PC-9 (cell line): Measurements from ENCODE around the gene TEAD3. TPM values are rescaled to one million over a fixed set of nuclear protein-coding genes. Genes with fewer than 3 reads are reported as not detected.

Experiments
- BruUV-seq: library from RNA; stranded (reverse); fragments of 400-500 nt; replicated peaks from 2 replicates; lab custom pipeline; 2021; lab: Mats Ljungman, UMichigan
- CTCF ChIA-PET: fragments of 300-600 bp; sonication (Branson Sonifier 250); formaldehyde crosslinking; loops from one replicate; lab custom pipeline; 2022; ENCODE audit warnings: antibody characterized with exemption; lab: Charles Lee
- POLR2A ChIA-PET: fragments of 300-600 bp; sonication (Branson Sonifier 250); formaldehyde crosslinking; loops from one replicate; lab custom pipeline; 2022; ENCODE audit warnings: antibody characterized with exemption; ENCODE audit not compliant: unreplicated experiment; lab: Charles Lee
- DNase-seq, 2 experiments: peaks; one replicate each; pipeline versions ENCODE4 v3.0.0 to v3.0.0-alpha.2; 2015 to 2022; ENCODE audit warnings: mixed read lengths in 1 of 2
- H2AFZ ChIP-seq: fragments of 200-600 bp; sonication (generic); 2 replicates; pipeline ENCODE4 v1.8.1; 2017; ENCODE audit warnings: antibody characterized with exemption
- H3F3A ChIP-seq: fragments of 200-600 bp; sonication (generic); 2 replicates; pipeline ENCODE4 v1.8.1; 2017; ENCODE audit warnings: antibody characterized with exemption, mild to moderate bottlenecking, low read depth; ENCODE audit not compliant: insufficient read depth
- H3K27ac ChIP-seq: fragments of 200-600 bp; sonication (generic); 2 replicates; pipeline ENCODE4 v1.6.1; 2016; ENCODE audit warnings: mixed run types
- H3K27me3 ChIP-seq: fragments of 200-600 bp; sonication (generic); 2 replicates; pipeline ENCODE4 v1.6.1; 2016; ENCODE audit warnings: low read depth, mixed run types; ENCODE audit not compliant: insufficient read depth
- H3K36me3 ChIP-seq: fragments of 200-600 bp; sonication (generic); 2 replicates; pipeline ENCODE4 v1.6.1; 2016; ENCODE audit warnings: low read depth, mixed run types
- H3K4me1 ChIP-seq: fragments of 200-600 bp; sonication (generic); replicated peaks from 2 replicates; pipeline ENCODE4 v1.6.1; 2016; ENCODE audit warnings: mixed run types; ENCODE audit not compliant: insufficient read depth
- H3K4me2 ChIP-seq: fragments of 200-600 bp; sonication (generic); 2 replicates; pipeline ENCODE4 v1.6.1; 2017; ENCODE audit warnings: mixed run types
- H3K4me3 ChIP-seq: fragments of 200-600 bp; sonication (generic); 2 replicates; pipeline ENCODE4 v1.6.1; 2016; ENCODE audit warnings: mixed run types
- H3K79me2 ChIP-seq: fragments of 200-600 bp; sonication (generic); 2 replicates; pipeline ENCODE4 v1.6.1; 2017; ENCODE audit warnings: low read depth, mixed run types
- H3K9me2 ChIP-seq: fragments of 200-600 bp; sonication (generic); 2 replicates; pipeline ENCODE4 v1.8.1; 2017; ENCODE audit warnings: mild to moderate bottlenecking; ENCODE audit not compliant: insufficient read depth
- H3K9me3 ChIP-seq: fragments of 200-600 bp; sonication (generic); 2 replicates; pipeline ENCODE4 v1.8.1; 2016; ENCODE audit warnings: low read depth; ENCODE audit not compliant: insufficient read depth
- H4K20me1 ChIP-seq: fragments of 200-600 bp; sonication (generic); 2 replicates; pipeline ENCODE4 v1.8.1; 2017; ENCODE audit not compliant: insufficient read depth
- EZH2 ChIP-seq: fragments of 200-600 bp; sonication (generic); IDR thresholded peaks from 2 replicates; pipeline ENCODE4 v1.8.0; 2017; ENCODE audit warnings: antibody characterized with exemption, low read depth
- intact Hi-C: fragments of 100-400 bp; cut with micrococcal nuclease; formaldehyde crosslinking; loops from one replicate; pipeline ENCODE4 v1.10.0; 2022; ENCODE audit not compliant: unreplicated experiment
- total RNA-seq: library from RNA; stranded (reverse); gene quantifications from 2 replicates; pipeline ENCODE4 v1.2.3, GENCODE V29; 2021
- TF ChIP-seq, protein P1 (sequence below): fragments of 200-600 bp; sonication (generic); conservative IDR thresholded peaks from 2 replicates; pipeline ENCODE4 v1.6.1; 2017; ENCODE audit warnings: mixed run types, antibody characterized with exemption, mild to moderate bottlenecking, moderate library complexity

TEAD3 gene
- total RNA-seq, 1 experiment from 2014 or later, result 40.1 TPM

DNA sequence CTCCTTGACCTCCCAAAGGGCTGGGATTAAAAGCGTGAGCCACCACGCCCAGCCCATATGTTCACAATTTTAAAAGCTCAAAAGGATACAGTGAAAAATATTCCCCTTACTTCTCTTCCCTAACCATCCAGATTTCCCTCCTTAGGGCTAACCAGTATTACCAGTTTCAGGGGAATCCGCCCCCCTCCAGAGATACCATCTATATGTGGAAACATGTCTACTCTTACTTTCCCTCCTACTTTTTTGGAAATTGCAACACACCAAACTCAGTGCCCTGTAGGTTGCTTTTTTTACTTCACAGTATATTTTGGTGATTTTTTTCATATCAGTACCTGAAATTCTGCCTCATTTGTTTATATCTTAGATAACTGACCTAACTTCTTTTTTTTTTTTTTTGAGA lies 35.6 kb downstream of the TEAD3 start:
- no peaks in the 10 kb centered on the region for H3K9me3 ChIP-seq
- peak overlapping the region; percentile 46; the same call in 1 of the 2 replicates for H3K27ac ChIP-seq
- H3K4me3 ChIP-seq, result no peak overlapping the region
- H3F3A ChIP-seq, result peaks cover 16% of the 10 kb centered on the region
- no peaks in the 10 kb centered on the region for H3K36me3 ChIP-seq
- BruUV-seq, result no TSS peak
- ChIA-PET CTCF (interaction anchor here (0.6 to 0.7 kb wide), 2 partner anchors 89 to 120 kb away, joined by 3 read pairs; no protein-coding TSS in a partner anchor), POLR2A (no interaction called here)
- no peak for TF ChIP-seq EZH2
- TF ChIP-seq, protein P1, sequence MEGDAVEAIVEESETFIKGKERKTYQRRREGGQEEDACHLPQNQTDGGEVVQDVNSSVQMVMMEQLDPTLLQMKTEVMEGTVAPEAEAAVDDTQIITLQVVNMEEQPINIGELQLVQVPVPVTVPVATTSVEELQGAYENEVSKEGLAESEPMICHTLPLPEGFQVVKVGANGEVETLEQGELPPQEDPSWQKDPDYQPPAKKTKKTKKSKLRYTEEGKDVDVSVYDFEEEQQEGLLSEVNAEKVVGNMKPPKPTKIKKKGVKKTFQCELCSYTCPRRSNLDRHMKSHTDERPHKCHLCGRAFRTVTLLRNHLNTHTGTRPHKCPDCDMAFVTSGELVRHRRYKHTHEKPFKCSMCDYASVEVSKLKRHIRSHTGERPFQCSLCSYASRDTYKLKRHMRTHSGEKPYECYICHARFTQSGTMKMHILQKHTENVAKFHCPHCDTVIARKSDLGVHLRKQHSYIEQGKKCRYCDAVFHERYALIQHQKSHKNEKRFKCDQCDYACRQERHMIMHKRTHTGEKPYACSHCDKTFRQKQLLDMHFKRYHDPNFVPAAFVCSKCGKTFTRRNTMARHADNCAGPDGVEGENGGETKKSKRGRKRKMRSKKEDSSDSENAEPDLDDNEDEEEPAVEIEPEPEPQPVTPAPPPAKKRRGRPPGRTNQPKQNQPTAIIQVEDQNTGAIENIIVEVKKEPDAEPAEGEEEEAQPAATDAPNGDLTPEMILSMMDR, result no peak
- H3K9me2 ChIP-seq, result no peaks in the 10 kb centered on the region
- no peaks in the 10 kb centered on the region for H4K20me1 ChIP-seq
- intact Hi-C loops, result loop anchor here (10.0 kb wide), 1 partner anchor 274 kb away; the partner anchor contains the start of gene ARMC12
- peaks cover 16% of the 10 kb centered on the region for H3K4me1 ChIP-seq
- H3K4me2 ChIP-seq, result peak overlapping the region; percentile 46
- H3K79me2 ChIP-seq, result no peaks in the 10 kb centered on the region
- no peak overlapping the region for H2AFZ ChIP-seq
- peak; percentile 43 to 80 for DNase-seq
- no peaks in the 10 kb centered on the region for H3K27me3 ChIP-seq

DNA sequence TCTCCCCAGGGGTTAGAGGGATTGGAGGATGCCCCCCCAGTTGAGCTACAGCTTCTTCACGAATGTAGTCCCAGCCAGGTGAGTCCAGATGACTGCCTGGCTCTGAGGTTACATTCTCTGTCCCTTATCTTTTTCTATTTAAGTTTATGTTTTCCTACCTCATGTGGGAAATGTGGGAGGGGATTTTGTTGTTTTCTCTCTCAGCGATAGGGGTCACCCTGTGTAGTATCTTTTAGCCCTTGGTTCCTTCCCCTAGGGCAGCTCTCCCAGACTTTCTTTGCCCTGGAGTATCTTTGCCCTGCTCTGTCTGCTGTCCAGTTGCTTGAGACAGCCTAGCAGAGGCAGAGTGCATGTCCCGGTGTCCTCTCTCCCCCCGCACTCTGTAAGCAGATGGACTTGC lies 39.0 kb downstream of the TEAD3 start:
- POLR2A ChIA-PET, result interaction anchor here (0.6 to 0.7 kb wide), 2 partner anchors 33 to 256 kb away, joined by 5 to 29 read pairs; no protein-coding TSS in a partner anchor
- H3K9me3 ChIP-seq, result no peaks in the 10 kb centered on the region
- no peak overlapping the region for H2AFZ ChIP-seq

DNA sequence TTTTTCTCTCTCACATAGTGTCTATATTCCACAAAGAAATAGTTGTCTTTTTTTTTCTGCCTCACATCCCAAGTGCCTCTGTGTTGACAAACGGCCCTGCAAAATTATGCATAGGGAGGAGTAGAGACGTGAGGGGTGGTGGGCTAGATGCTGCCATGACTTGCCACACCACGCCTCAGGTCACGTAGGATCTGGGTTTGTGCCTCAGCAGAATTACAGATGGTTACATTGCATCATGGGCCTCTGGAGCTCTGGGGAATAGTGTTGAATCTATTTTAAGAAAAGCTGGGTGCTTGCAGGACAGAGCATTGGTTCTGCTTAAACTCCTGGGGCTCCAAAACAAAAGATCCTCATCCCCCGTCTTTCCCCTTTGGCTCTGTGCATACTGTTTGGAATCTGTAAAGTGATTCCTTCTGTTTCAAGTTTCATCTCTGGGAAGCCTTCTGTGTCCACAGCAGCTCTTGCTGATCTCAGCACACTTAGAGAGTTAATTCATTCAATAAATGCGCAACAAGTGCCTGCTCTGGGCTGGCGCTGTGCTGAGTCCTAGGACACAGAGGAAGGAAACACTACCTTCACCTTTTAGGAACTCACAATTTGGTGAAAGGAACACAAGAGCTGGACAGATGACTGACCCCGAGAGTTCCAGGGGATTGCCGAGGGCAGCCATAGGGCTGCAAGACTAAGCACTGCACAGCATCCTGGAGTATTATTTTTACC lies 42.3 kb downstream of the TEAD3 start:
- no peaks in the 10 kb centered on the region for H3K27me3 ChIP-seq
- intact Hi-C loops, result loop anchor here (5.0 kb wide), 1 partner anchor 62 kb away; no protein-coding TSS in a partner anchor
- no peak overlapping the region for H3K4me3 ChIP-seq
- H3K9me3 ChIP-seq, result no peaks in the 10 kb centered on the region
- no peaks in the 10 kb centered on the region for H3K9me2 ChIP-seq
- DNase-seq, result no peak
- H3K27ac ChIP-seq, result no peak overlapping the region
- no peak overlapping the region for H2AFZ ChIP-seq
- H3F3A ChIP-seq, result peaks cover 6% of the 10 kb centered on the region; the same call in 1 of the 2 replicates
- peaks cover 21% of the 10 kb centered on the region for H3K4me1 ChIP-seq
- no peaks in the 10 kb centered on the region for H3K36me3 ChIP-seq
- TF ChIP-seq, protein P1, result no peak
- no peak for TF ChIP-seq EZH2
- H3K4me2 ChIP-seq, result 0 out of 2 replicates have a peak overlapping the region, but pooled peaks have one; percentile 95
- no TSS peak for BruUV-seq
- CTCF ChIA-PET, result interaction anchor here (0.6 kb wide), 1 partner anchor 136 kb away, joined by 3 read pairs; no protein-coding TSS in a partner anchor
- H4K20me1 ChIP-seq, result no peaks in the 10 kb centered on the region
- H3K79me2 ChIP-seq, result 0 out of 2 replicates have a peak, but pooled peaks cover 9% of the 10 kb centered on the region
- POLR2A ChIA-PET, result no interaction called here

More for the DNA sequence above, 39.0 kb downstream of the TEAD3 start:
- Histone ChIP-seq H3K27me3 (no peaks in the 10 kb centered on the region), H3K36me3 (no peaks in the 10 kb centered on the region), H3K9me2 (no peaks in the 10 kb centered on the region), H4K20me1 (no peaks in the 10 kb centered on the region), H3K4me3 (no peak overlapping the region), H3K4me1 (peaks cover 29% of the 10 kb centered on the region), H3K79me2 (0 out of 2 replicates have a peak, but pooled peaks cover 6% of the 10 kb centered on the region), H3K27ac (no peak overlapping the region), H3K4me2 (no peak overlapping the region), H3F3A (peaks cover 16% of the 10 kb centered on the region)
- no TSS peak for BruUV-seq
- CTCF ChIA-PET, result no interaction called here
- no peak for DNase-seq
- intact Hi-C loops, result no loop called here
- TF ChIP-seq, protein P1, result no peak
- no peak for TF ChIP-seq EZH2
